ENCODE results near the gene USP2.

- TF ChIP-seq EZH2 (IDR thresholded peaks at IDR 0.05) (no peak), FOXP2 (optimal IDR thresholded peaks at IDR 0.05; ENCODE audit: control extremely low read depth, extremely low read length, insufficient read depth) (no peak)
Observed at GRCh38 chr11:119421351-119421750, 39.9 kb upstream of the USP2 start.

All from SK-N-MC (cell line).